Trophoblast cell (in vitro differentiated cells and primary cell): ENCODE measurements around the gene THRB.

Experiments
- DNase-seq, 2 donors: peaks; one replicate each; pipeline ENCODE4 v3.0.0-alpha.2; 2016
- H2AFZ ChIP-seq: 2 replicates; pipeline ENCODE4 v1.6.1; 2013; ENCODE audit warnings: low read length, moderate library complexity, mild to moderate bottlenecking; ENCODE audit not compliant: insufficient read depth, poor library complexity
- H2AK5ac ChIP-seq: 2 replicates; pipeline ENCODE4 v1.6.1; 2013; ENCODE audit warnings: mild to moderate bottlenecking, low read length
- H2BK120ac ChIP-seq: 2 replicates; pipeline ENCODE4 v1.6.1; 2013; ENCODE audit warnings: low read length, mild to moderate bottlenecking, moderate library complexity; ENCODE audit not compliant: insufficient read depth, poor library complexity
- H2BK12ac ChIP-seq: 2 replicates; pipeline ENCODE4 v1.6.1; 2013; ENCODE audit warnings: mild to moderate bottlenecking, low read length, moderate library complexity
- H2BK5ac ChIP-seq: 2 replicates; pipeline ENCODE4 v1.6.1; 2013; ENCODE audit warnings: low read length, low read depth, moderate library complexity, mild to moderate bottlenecking; ENCODE audit not compliant: poor library complexity
- H3K14ac ChIP-seq: 2 replicates; pipeline ENCODE4 v1.6.1; 2013; ENCODE audit warnings: mild to moderate bottlenecking, low read length
- H3K18ac ChIP-seq: 2 replicates; pipeline ENCODE4 v1.6.1; 2013; ENCODE audit warnings: mild to moderate bottlenecking, low read length
- H3K23ac ChIP-seq: 2 replicates; pipeline ENCODE4 v1.6.1; 2013; ENCODE audit warnings: low read length
- H3K27ac ChIP-seq: 2 replicates; pipeline ENCODE4 v1.5.1; 2013; ENCODE audit warnings: low read depth, mild to moderate bottlenecking, inconsistent platforms, low read length, moderate library complexity
- H3K27me3 ChIP-seq: 2 replicates; pipeline ENCODE4 v1.6.1; 2013; ENCODE audit warnings: inconsistent platforms, mild to moderate bottlenecking, low read length, moderate library complexity; ENCODE audit not compliant: insufficient read depth
- H3K36me3 ChIP-seq, 2 experiments: 1 replicate in 1 of 2; 2 replicates in 1 of 2; pipeline ENCODE4 v1.6.1; 2013; ENCODE audit warnings: low read length in 2 of 2, mild to moderate bottlenecking in 2 of 2, moderate library complexity in 1 of 2; ENCODE audit not compliant: insufficient read depth in 2 of 2, control insufficient read depth in 1 of 2
- H3K4ac ChIP-seq: 2 replicates; pipeline ENCODE4 v1.6.1; 2013; ENCODE audit warnings: low read depth, mild to moderate bottlenecking, low read length, moderate library complexity
- H3K4me1 ChIP-seq, 2 experiments: 1 replicate in 1 of 2; 2 replicates in 1 of 2; pipeline ENCODE4 v1.6.1; 2013; ENCODE audit warnings: low read length in 2 of 2, mild to moderate bottlenecking in 2 of 2, moderate library complexity in 1 of 2; ENCODE audit not compliant: insufficient read depth in 2 of 2, control insufficient read depth in 1 of 2
- H3K4me2 ChIP-seq: 2 replicates; pipeline ENCODE4 v1.6.1; 2013; ENCODE audit warnings: inconsistent platforms, mild to moderate bottlenecking, low read length, moderate library complexity
- H3K4me3 ChIP-seq: 2 replicates; pipeline ENCODE4 v1.5.1; 2013; ENCODE audit warnings: mild to moderate bottlenecking, low read depth, low read length, inconsistent platforms
- H3K79me1 ChIP-seq: one replicate; pipeline ENCODE4 v1.6.1; 2013; ENCODE audit warnings: low read length
- H3K79me2 ChIP-seq: 2 replicates; pipeline ENCODE4 v1.6.1; 2013; ENCODE audit warnings: low read length, mild to moderate bottlenecking; ENCODE audit not compliant: control insufficient read depth, insufficient read depth, poor library complexity
- H3K9ac ChIP-seq: 2 replicates; pipeline ENCODE4 v1.6.1; 2013; ENCODE audit warnings: mild to moderate bottlenecking, low read length
- H3K9me3 ChIP-seq: 2 replicates; pipeline ENCODE4 v1.6.1; 2013; ENCODE audit warnings: low read depth, mild to moderate bottlenecking, control low read depth, inconsistent platforms, low read length; ENCODE audit not compliant: insufficient read depth
- H4K12ac ChIP-seq: 2 replicates; pipeline ENCODE4 v1.6.1; 2013; ENCODE audit warnings: low read depth, mild to moderate bottlenecking, low read length, moderate library complexity
- H4K8ac ChIP-seq: 2 replicates; pipeline ENCODE4 v1.6.1; 2013; ENCODE audit warnings: low read depth, mild to moderate bottlenecking, low read length, moderate library complexity
- H4K91ac ChIP-seq: one replicate; pipeline ENCODE4 v1.6.1; 2013; ENCODE audit warnings: low read depth, mild to moderate bottlenecking, low read length, moderate library complexity
- WGBS: extraction: QIAGEN DNeasy Blood & Tissue Kit; methylation state at CpG from one replicate; pipeline ENCODE4 v1.1.7; 2013; ENCODE audit warnings: missing lambda C conversion rate; ENCODE audit not compliant: insufficient read length, insufficient coverage; ENCODE audit errors: extremely low coverage; 5-methylcytosine and 5-hydroxymethylcytosine counted together

The THRB gene

GRCh38 chr3:24135280-24135679 is 359.4 kb downstream of the THRB start:
- no peak overlapping the region for H2AK5ac ChIP-seq
- H3K23ac ChIP-seq, result no peak overlapping the region
- no peaks in the 10 kb centered on the region for H3K27me3 ChIP-seq
- no peak overlapping the region for H2AFZ ChIP-seq
- H3K4ac ChIP-seq, result no peak overlapping the region
- no peak overlapping the region for H3K4me2 ChIP-seq
- H2BK12ac ChIP-seq, result no peak overlapping the region
- H3K36me3 ChIP-seq, result peaks cover 13 to 38% of the 10 kb centered on the region in 2 experiments
- DNase-seq, result no peak
- no peaks in the 10 kb centered on the region for H3K9me3 ChIP-seq
- no CpG with 5 or more reads among the region's 2 CpGs for WGBS
- H3K79me2 ChIP-seq, result no peaks in the 10 kb centered on the region
- H3K79me1 ChIP-seq, result no peaks in the 10 kb centered on the region
- no peak overlapping the region for H2BK120ac ChIP-seq
- no peak overlapping the region for H3K27ac ChIP-seq
- H3K4me3 ChIP-seq, result no peak overlapping the region
- H3K14ac ChIP-seq, result no peak overlapping the region
- no peak overlapping the region for H4K8ac ChIP-seq
- no peak overlapping the region for H4K91ac ChIP-seq
- no peaks in the 10 kb centered on the region for H3K4me1 ChIP-seq
- no peak overlapping the region for H4K12ac ChIP-seq
- H2BK5ac ChIP-seq, result no peak overlapping the region
- H3K18ac ChIP-seq, result no peak overlapping the region
- H3K9ac ChIP-seq, result no peak overlapping the region

- Histone ChIP-seq H3K9ac (no peak overlapping the region), H3K14ac (no peak overlapping the region), H3K79me2 (no peaks in the 10 kb centered on the region), H2BK120ac (no peak overlapping the region), H2BK12ac (no peak overlapping the region), H3K79me1 (no peaks in the 10 kb centered on the region), H3K36me3 (peaks cover 16 to 47% of the 10 kb centered on the region in 2 experiments), H3K23ac (no peak overlapping the region), H3K27me3 (no peaks in the 10 kb centered on the region), H3K18ac (no peak overlapping the region), H2BK5ac (no peak overlapping the region), H3K4me2 (no peak overlapping the region), H3K4me3 (no peak overlapping the region), H3K9me3 (no peaks in the 10 kb centered on the region), H2AFZ (no peak overlapping the region), H4K8ac (no peak overlapping the region), H3K27ac (no peak overlapping the region), H3K4ac (no peak overlapping the region), H4K91ac (no peak overlapping the region), H3K4me1 (no peaks in the 10 kb centered on the region), H4K12ac (no peak overlapping the region), H2AK5ac (no peak overlapping the region)
- no CpG with 5 or more reads among the region's 2 CpGs for WGBS
- DNase-seq, result no peak
Measured at GRCh38 chr3:24133942-24134341, 360.7 kb downstream of the THRB start.

GRCh38 chr3:24133436-24133835 is 361.2 kb downstream of the THRB start:
- Histone ChIP-seq H3K4ac (no peak overlapping the region), H3K27me3 (no peaks in the 10 kb centered on the region), H3K36me3 (peaks cover 14 to 47% of the 10 kb centered on the region in 2 experiments), H4K91ac (no peak overlapping the region), H3K4me3 (no peak overlapping the region), H3K79me2 (no peaks in the 10 kb centered on the region), H3K79me1 (no peaks in the 10 kb centered on the region), H3K4me2 (no peak overlapping the region), H3K4me1 (no peaks in the 10 kb centered on the region), H2BK5ac (no peak overlapping the region), H3K23ac (no peak overlapping the region), H3K27ac (no peak overlapping the region), H4K8ac (no peak overlapping the region), H3K9me3 (no peaks in the 10 kb centered on the region), H2BK120ac (no peak overlapping the region), H4K12ac (no peak overlapping the region), H2BK12ac (no peak overlapping the region), H3K18ac (no peak overlapping the region), H3K14ac (no peak overlapping the region), H2AFZ (no peak overlapping the region), H3K9ac (no peak overlapping the region), H2AK5ac (no peak overlapping the region)
- no peak for DNase-seq

GRCh38 chr3:24129549-24129948 is 365.1 kb downstream of the THRB start:
- Histone ChIP-seq H2BK12ac (no peak overlapping the region), H3K79me2 (no peaks in the 10 kb centered on the region), H3K18ac (no peak overlapping the region), H3K27ac (no peak overlapping the region), H4K91ac (no peak overlapping the region), H3K27me3 (no peaks in the 10 kb centered on the region), H3K4me3 (no peak overlapping the region), H4K12ac (no peak overlapping the region), H3K36me3 (peaks cover 24 to 45% of the 10 kb centered on the region in 2 experiments), H2BK5ac (no peak overlapping the region), H2AFZ (no peak overlapping the region), H3K4me2 (no peak overlapping the region), H3K4me1 (no peaks in the 10 kb centered on the region), H3K79me1 (no peaks in the 10 kb centered on the region), H3K4ac (no peak overlapping the region), H3K14ac (no peak overlapping the region), H2BK120ac (no peak overlapping the region), H2AK5ac (no peak overlapping the region), H3K23ac (no peak overlapping the region), H3K9me3 (no peaks in the 10 kb centered on the region), H4K8ac (no peak overlapping the region), H3K9ac (no peak overlapping the region)
- WGBS, result no CpG with 5 or more reads among the region's 5 CpGs
- DNase-seq, result no peak
